Dermis blood vessel endothelial cell (primary cell): ENCODE measurements around the gene RHOT1. TPM values are rescaled to one million over a fixed set of nuclear protein-coding genes. Genes with fewer than 3 reads are reported as not detected.

Source experiments
- DNase-seq: peaks from one replicate; pipeline ENCODE4 v3.0.0; 2010
- total RNA-seq: library from RNA; depleted of rRNA; stranded (reverse); fragments of >200 nt; gene quantifications from 2 replicates; pipeline ENCODE4 v1.2.3, GENCODE V29; 2014

Gene RHOT1
- total RNA-seq, 1 donor from 2014 or later: 40.3 TPM

GRCh38 chr17:32274643-32275042 is 132.3 kb downstream of the RHOT1 start:
- no peak for DNase-seq

Other genes starting within 250 kb of the RHOT1 start
- 34.8 and 41.2 TPM in 2 replicates for gene UTP6, start 240.8 kb upstream of the RHOT1 start, total RNA-seq
- gene SUZ12, start 205.5 kb upstream of the RHOT1 start, total RNA-seq: 19.2 and 41.2 TPM in 2 replicates
- gene LRRC37B, start 135.1 kb upstream of the RHOT1 start, total RNA-seq: 9.6 and 17.0 TPM in 2 replicates
- 0.05 TPM in 1 of 2 replicates, not detected in the other for gene RHBDL3, start 123.3 kb downstream of the RHOT1 start, total RNA-seq
- 16.5 and 19.6 TPM in 2 replicates for gene C17orf75, start 199.7 kb downstream of the RHOT1 start, total RNA-seq
- 115 and 117 TPM in 2 replicates for gene ZNF207, start 207.7 kb downstream of the RHOT1 start, total RNA-seq